Sigmoid colon (tissue), 4 donors: ENCODE measurements around the gene C5orf22.

Experiments used
- EP300 ChIP-seq, 4 donors: sonication (generic); formaldehyde crosslinking; IDR thresholded peaks; one replicate each; pipeline ENCODE4 v1.6.1; 2017; ENCODE audit warnings: antibody characterized with exemption in 4 of 4
- POLR2A ChIP-seq, 2 donors: fragments of 450-650 bp; IDR thresholded peaks; one replicate each; pipeline ENCODE4 v1.6.1; 2016; ENCODE audit warnings: antibody characterized with exemption in 2 of 2, mild to moderate bottlenecking in 2 of 2, moderate library complexity in 2 of 2
- POLR2AphosphoS5 ChIP-seq, 4 donors: sonication (generic); formaldehyde crosslinking; IDR thresholded peaks; one replicate each; pipeline ENCODE4 v1.6.1; 2017; ENCODE audit warnings: antibody characterized with exemption in 4 of 4
- TF ChIP-seq, protein P1 (sequence below), 4 experiments: fragments of 450-650 bp in 3 of 4; fragments of 200-600 bp in 1 of 4; IDR thresholded peaks; one replicate each; pipeline ENCODE4 v1.5.1; 2016 to 2019; ENCODE audit warnings: antibody characterized with exemption in 4 of 4, mild to moderate bottlenecking in 3 of 4, moderate library complexity in 2 of 4

DNA sequence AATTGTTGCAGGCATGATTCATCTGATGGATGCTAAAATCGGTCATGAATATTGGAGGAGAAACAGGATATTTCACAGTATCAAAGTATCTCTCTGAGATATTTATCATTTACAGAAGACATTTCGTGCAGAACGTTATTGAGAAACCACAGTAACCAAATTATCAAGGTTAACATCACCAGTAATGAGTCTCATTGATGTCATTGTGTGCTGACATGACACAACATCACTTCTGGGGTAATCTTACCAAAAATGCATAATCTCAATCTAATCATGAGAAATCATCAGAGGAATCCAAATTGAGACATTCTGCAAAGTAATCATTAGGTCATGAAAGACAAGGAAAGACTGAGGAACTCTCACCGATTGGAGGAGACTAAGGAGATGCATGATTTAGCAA lies 42.7 kb downstream of the C5orf22 start:
- TF ChIP-seq, protein P1, sequence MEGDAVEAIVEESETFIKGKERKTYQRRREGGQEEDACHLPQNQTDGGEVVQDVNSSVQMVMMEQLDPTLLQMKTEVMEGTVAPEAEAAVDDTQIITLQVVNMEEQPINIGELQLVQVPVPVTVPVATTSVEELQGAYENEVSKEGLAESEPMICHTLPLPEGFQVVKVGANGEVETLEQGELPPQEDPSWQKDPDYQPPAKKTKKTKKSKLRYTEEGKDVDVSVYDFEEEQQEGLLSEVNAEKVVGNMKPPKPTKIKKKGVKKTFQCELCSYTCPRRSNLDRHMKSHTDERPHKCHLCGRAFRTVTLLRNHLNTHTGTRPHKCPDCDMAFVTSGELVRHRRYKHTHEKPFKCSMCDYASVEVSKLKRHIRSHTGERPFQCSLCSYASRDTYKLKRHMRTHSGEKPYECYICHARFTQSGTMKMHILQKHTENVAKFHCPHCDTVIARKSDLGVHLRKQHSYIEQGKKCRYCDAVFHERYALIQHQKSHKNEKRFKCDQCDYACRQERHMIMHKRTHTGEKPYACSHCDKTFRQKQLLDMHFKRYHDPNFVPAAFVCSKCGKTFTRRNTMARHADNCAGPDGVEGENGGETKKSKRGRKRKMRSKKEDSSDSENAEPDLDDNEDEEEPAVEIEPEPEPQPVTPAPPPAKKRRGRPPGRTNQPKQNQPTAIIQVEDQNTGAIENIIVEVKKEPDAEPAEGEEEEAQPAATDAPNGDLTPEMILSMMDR (IDR thresholded peaks at IDR 0.05) = no peak
- no peak for TF ChIP-seq POLR2A (IDR thresholded peaks at IDR 0.05)
- TF ChIP-seq EP300 (IDR thresholded peaks at IDR 0.05) = no peak
- TF ChIP-seq POLR2AphosphoS5 (IDR thresholded peaks at IDR 0.05) = no peak
